Measurements from ENCODE around the gene KCNV2.

DNA sequence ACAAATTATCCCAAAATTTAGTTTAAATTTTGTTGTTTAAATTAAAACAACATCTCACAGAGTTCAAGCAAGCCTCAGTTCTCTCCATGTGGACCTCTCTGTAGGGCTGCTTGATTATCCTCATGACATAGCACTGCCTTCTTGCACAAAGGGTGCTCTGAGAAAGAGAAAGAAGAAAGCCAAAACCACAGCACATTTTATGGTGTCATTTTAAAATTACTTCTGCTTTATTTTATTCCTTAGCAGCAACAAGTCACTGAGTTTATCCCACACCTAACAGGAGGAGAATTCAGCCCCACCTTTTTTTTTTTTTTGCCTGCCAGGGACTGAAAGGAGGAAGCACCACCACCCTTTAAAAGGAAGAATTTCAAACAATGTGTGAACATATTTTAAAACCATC is 12.8 kb upstream of the KCNV2 start:
- TF ChIP-seq, protein P1, sequence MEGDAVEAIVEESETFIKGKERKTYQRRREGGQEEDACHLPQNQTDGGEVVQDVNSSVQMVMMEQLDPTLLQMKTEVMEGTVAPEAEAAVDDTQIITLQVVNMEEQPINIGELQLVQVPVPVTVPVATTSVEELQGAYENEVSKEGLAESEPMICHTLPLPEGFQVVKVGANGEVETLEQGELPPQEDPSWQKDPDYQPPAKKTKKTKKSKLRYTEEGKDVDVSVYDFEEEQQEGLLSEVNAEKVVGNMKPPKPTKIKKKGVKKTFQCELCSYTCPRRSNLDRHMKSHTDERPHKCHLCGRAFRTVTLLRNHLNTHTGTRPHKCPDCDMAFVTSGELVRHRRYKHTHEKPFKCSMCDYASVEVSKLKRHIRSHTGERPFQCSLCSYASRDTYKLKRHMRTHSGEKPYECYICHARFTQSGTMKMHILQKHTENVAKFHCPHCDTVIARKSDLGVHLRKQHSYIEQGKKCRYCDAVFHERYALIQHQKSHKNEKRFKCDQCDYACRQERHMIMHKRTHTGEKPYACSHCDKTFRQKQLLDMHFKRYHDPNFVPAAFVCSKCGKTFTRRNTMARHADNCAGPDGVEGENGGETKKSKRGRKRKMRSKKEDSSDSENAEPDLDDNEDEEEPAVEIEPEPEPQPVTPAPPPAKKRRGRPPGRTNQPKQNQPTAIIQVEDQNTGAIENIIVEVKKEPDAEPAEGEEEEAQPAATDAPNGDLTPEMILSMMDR (IDR thresholded peaks at IDR 0.05): no peak
- no peak for TF ChIP-seq EZH2 (IDR thresholded peaks at IDR 0.05; ENCODE audit: borderline replicate concordance, insufficient read depth, low read depth, low read length, poor library complexity, severe bottlenecking)

Data from B cell (primary cell).